ENCODE results near the gene LUC7L3.

LUC7L3 gene

GRCh38 chr17:50685691-50686493 is 33.5 kb upstream of the LUC7L3 start:
- DNase-seq (ENCODE audit: low spot score), result no peak

DNA sequence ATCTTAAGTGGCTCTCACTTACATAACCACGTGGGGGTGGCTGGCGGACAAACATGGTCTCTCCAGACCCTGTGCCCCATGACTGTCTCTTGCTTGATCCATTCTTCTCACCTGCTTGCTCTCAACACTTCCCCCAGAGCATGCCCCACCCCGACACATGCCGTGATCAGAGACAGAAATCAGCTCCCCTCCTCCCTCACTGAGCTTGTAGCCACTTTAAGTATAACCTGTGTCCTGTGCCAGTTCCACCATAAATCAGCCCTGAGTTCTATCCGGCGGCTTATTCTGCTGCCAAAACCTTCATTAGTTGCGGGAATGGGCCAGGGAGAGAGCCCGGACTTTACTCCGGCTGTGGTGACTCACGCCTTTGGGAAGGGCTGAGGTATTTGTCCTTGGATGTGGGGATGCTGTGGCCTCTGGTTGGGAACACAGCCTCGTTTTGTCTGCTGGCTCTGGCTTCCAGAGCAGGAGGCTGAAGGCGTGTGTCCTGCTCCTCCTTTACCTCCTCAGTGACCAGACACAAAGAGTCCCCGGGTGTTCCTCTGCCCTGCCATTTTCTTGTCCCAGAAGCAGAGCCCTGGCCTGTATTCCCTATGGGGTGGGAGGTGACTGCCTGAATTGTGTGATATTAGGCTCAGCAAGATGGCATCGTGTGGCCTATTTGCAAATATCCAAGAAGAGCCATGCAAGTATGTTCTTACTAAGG is 32.8 kb upstream of the LUC7L3 start:
- DNase-seq (ENCODE audit: low spot score), result no peak

GRCh38 chr17:50687200-50688066 is 32.0 kb upstream of the LUC7L3 start:
- DNase-seq (ENCODE audit: low spot score), result no peak

- DNase-seq (ENCODE audit: low spot score), result no peak
Measured at GRCh38 chr17:50688245-50688644, 31.2 kb upstream of the LUC7L3 start.

- DNase-seq (ENCODE audit: low spot score), result no peak
Measured at GRCh38 chr17:50689251-50689650, 30.2 kb upstream of the LUC7L3 start.

- peak; percentile 58 for DNase-seq (ENCODE audit: low spot score)
Measured at GRCh38 chr17:50689956-50690886, 29.2 kb upstream of the LUC7L3 start.

- no peak for DNase-seq (ENCODE audit: low spot score)
Measured at GRCh38 chr17:50690887-50691549, 28.4 kb upstream of the LUC7L3 start.

GRCh38 chr17:50691550-50692447 is 27.6 kb upstream of the LUC7L3 start:
- no peak for DNase-seq (ENCODE audit: low spot score)

DNA sequence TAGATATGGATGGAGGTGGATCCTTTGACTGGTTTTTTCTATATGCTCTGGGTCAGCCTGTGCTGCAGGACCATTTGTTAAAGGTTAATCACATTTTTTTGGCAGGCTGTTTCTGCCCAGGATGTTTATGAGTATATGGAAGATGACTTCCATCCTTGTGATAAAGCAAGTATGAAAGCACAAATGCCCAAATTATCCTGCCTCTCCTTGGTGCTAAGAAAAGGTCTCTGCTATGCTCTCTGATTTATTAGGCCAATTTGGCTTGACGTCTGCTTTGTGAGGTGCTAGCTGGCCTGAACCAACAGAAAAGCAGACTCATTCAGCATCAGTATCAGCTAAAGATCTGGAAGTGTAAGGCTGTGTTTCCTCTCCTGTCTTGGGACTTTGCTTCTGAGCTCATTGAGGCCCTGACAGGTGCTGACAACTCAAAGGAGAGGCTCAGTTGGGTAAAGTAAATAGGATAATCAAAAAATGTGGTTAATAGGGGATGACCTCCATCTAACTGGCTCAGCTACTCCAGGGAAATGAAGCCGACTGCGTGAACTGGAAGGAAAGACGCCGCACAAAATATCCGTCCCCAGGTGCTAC is 26.9 kb upstream of the LUC7L3 start:
- DNase-seq (ENCODE audit: low spot score), result no peak

DNA sequence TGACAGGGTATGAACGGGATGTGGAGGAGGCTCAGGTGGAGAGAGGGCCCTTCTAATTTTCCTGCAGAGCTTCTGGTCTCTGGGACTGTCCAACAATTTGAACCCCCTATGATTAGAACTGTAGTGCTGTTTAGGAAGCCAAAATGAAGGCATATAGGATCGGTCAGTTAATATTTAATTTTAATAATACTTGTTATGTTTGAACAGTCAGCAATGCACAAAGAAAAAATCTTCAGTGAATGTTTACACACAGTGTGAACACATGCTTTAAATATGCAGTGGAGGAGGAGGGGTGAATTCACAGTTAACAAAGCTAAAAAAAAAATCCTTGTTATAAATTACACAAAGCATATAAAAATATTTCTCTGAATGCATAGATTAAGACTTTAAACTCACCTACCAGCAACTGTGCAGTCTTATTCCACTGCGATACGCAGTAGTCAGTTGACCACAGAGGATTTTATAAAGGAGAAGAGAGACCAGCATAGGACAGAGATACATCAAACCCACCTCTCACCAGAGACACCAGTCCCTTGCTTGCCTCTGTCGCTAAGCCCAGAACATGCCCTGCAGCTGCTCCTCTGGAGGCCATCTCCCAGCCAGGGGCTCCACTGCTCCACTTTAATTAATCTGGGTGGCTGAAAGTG is 26.2 kb upstream of the LUC7L3 start:
- DNase-seq (ENCODE audit: low spot score), result no peak

- DNase-seq (ENCODE audit: low spot score), result no peak
Measured at GRCh38 chr17:50696365-50696879, 23.0 kb upstream of the LUC7L3 start.

DNA sequence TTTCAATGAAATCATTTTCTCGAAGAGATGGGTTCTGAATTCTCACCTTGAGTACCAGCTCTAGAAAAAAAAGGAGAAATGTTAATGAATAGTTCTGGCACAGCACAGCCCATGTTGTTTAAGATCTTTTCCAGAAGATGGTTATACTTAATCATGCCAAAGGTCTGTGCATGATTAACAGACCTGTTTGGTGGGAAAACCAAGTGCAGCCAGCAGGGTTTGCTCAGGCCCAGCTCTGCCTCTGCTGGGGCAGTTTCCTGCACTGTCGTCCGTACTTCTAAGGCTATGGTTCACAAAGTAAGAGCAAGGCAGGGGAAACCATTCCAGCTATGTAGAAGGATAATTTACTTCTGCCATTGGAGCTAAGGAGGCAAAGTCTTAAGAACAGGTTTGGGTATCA is 22.3 kb upstream of the LUC7L3 start:
- DNase-seq (ENCODE audit: low spot score), result no peak

- DNase-seq (ENCODE audit: low spot score), result no peak
Measured at GRCh38 chr17:50697663-50698272, 21.6 kb upstream of the LUC7L3 start.

DNA sequence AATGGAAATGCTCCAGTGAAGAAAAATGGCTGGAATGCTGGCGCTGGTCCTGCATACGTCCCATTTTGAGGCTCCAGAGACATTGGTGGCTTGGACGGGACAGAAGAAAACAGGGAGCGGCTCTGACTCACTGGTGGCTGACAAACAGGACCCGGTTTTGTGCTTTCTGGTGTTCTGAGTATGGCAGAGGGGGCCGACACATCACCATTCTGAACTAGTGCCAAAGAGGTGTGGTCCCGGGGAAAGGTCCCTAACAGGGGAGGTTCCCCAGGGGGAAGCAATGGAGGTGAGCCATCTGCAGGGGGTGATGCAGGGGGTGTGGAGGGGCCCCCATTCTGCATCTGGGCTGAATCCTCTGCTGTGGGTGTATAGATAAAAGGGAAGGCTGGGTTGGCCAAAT is 20.0 kb upstream of the LUC7L3 start:
- no peak for DNase-seq (ENCODE audit: low spot score)

DNA sequence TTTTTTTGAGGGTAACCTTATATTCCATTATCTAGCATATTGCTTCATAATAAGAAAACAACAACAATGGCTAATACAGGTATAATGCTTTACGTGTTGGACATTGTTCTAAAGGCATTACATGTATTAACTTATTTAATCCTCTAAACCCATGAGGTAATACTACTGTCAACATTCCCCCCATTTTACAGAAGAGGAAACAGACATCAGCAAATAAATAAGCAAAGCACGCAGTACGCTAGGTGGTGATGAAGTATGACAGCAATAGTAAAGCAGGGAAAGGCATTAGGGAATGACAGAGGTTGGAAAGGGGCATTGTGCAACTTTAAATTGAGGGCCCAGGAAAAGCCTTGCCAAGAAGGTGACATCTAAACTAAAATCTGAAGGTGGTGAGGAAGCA is 16.2 kb upstream of the LUC7L3 start:
- DNase-seq (ENCODE audit: low spot score), result no peak

DNA sequence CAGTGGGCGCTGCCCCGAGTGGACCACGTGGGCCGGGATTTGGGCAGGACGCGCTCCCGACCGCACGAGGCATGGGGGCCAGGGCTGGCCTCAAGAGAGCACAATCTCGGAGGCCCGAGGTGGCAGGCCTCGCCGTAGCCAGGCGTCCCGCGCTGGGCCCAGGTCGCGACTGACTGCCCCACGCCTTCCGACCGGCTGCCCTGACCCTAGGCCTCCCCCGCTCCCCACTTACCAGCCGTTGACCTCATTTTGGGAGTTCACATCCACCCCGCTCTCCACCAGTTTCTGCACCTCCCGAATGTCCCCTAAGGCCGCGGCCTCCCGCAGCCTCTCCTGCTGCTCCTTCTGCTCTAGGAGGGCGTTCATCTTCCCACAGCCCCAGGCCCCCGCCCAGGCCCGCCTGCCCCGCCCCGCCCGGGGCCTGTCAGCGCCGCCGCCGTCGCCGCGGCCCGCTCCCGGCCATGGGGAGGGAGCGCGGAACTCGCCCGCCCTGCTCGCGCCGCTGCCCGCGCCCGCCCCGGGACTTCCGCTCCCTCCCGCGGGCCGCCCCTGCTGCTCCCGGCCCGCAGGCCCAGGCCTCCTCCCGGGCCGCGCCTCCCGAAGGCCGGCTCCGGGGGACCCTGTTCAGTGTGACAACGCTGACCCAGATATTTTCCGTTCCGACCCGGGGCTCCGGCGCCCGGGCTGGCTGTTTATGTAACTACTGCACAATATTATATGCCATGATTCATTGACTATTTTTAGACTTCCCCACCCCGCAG is 11.9 kb upstream of the LUC7L3 start, which contains the start of gene ANKRD40:
TSS of gene ANKRD40 (minus strand) at position 626 of the 761 bp plus-strand sequence. CDS start at position 366, 260 bp downstream.
- DNase-seq (ENCODE audit: low spot score), result peak; percentile 93

Measured in putamen (tissue), 1 donor.